ENCODE data around the gene RBM20.

DNA sequence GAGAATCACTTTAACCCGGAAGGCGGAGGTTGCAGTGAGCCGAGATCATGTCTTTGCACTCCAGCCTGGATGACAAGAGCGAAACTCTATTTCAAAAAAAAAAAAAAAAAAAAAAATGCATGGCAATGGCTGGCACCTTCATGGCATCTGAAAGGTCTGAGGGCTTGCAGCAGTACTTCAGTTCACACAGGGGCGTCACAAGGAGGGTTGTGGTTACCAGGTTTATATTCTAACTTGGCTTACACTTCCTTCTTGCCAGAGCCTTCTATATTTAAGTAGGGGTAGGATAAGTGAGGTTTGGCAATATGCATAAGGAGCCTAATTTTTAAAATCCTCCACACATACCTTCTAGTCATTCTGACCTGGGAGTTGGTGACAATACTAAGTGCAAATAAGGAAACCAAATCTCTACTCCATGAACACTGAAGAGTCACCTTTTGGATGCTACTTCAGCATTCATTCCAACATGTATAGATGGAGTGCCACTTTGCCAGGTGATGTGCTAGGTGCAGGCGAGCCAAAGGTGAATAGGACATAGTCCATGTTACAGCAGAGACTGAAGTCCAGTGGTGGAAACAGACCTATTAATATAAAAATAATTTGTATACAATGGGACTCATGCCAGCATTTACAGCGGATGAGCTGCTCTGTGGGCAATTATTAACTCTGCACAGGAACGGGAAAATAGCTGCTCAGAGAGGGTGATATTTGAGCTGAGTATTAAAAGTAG lies 169.8 kb downstream of the RBM20 start:
- TF ChIP-seq, protein P1, sequence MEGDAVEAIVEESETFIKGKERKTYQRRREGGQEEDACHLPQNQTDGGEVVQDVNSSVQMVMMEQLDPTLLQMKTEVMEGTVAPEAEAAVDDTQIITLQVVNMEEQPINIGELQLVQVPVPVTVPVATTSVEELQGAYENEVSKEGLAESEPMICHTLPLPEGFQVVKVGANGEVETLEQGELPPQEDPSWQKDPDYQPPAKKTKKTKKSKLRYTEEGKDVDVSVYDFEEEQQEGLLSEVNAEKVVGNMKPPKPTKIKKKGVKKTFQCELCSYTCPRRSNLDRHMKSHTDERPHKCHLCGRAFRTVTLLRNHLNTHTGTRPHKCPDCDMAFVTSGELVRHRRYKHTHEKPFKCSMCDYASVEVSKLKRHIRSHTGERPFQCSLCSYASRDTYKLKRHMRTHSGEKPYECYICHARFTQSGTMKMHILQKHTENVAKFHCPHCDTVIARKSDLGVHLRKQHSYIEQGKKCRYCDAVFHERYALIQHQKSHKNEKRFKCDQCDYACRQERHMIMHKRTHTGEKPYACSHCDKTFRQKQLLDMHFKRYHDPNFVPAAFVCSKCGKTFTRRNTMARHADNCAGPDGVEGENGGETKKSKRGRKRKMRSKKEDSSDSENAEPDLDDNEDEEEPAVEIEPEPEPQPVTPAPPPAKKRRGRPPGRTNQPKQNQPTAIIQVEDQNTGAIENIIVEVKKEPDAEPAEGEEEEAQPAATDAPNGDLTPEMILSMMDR (IDR thresholded peaks at IDR 0.05), result no peak
- TF ChIP-seq POLR2A (IDR thresholded peaks at IDR 0.05), result no peak
- TF ChIP-seq EP300 (IDR thresholded peaks at IDR 0.05), result no peak
- TF ChIP-seq POLR2AphosphoS5 (IDR thresholded peaks at IDR 0.05), result no peak

Data from sigmoid colon (tissue), 4 donors.